Uterus (tissue), 2 donors: Measurements from ENCODE around the gene CRISPLD2.

ENCODE experiments used
- CTCF ChIP-seq, 4 experiments: fragments of 200-600 bp in 2 of 4; fragments of 450-650 bp in 2 of 4; sonication (generic) in 2 of 4; IDR thresholded peaks; one replicate each; pipeline ENCODE4 v1.5.1; 2016 to 2019; ENCODE audit warnings: antibody characterized with exemption in 4 of 4, mild to moderate bottlenecking in 2 of 4, moderate library complexity in 1 of 4
- POLR2A ChIP-seq, 2 donors: fragments of 450-650 bp; IDR thresholded peaks; one replicate each; pipeline ENCODE4 v1.6.1; 2016; ENCODE audit warnings: antibody characterized with exemption in 2 of 2, mild to moderate bottlenecking in 1 of 2, moderate library complexity in 1 of 2

GRCh38 chr16:84854759-84855158, 35.0 kb downstream of the CRISPLD2 start:
- TF ChIP-seq CTCF (IDR thresholded peaks at IDR 0.05) (no peak), POLR2A (IDR thresholded peaks at IDR 0.05) (no peak)
